ENCODE data around the gene KDM5B.
"Not testable (repeated sequence)": the region's sequence is repeated elsewhere in the genome, so short reads cannot be mapped to it uniquely, and the experiment has no call there.

The KDM5B gene

DNA sequence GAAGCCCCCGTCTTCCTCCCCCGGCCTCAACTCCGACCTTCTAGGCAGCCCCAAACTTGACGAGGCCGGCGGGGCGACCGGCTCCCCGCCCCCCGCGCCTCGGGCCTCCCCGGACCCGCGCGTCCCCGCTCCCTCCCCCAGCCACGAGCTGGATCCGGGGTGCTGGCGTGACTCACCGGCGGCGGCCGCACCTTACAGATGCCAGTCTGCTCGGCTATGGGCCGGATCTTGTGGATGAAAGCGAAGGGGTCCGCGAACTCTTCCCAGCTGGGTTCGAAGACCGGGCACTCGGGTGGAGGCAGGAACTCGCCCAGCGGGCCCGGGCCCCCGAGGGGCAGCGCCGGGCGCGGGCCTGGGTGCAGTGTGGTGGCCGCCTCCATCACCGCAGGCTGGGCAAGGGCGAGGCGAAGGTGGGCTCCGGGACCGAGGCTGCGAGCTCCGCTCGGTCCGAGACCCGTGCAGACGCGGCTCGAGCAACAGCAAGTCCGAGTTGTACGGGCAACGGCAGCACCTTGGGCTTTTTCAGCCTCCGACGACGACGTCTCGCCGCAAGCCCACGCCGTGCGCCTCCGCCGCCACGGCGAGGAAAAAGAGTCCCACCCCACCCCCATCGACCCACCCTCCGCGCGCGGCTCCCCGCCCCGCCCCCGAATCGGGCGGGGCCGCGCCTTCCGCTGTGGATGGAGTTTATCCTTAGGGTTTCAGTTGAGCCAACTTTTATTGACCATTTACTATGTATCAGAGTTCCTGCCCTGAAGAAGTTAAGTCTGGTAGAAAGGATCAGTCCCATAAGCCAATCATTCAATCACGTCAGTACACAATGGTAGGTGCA lies at the start of gene KDM5B:
Gene KDM5B (minus strand): TSS at position 496 of the 832 bp plus-strand sequence. CDS start 116 bp downstream, at position 380.
- peak; percentile 63 for DNase-seq

DNA sequence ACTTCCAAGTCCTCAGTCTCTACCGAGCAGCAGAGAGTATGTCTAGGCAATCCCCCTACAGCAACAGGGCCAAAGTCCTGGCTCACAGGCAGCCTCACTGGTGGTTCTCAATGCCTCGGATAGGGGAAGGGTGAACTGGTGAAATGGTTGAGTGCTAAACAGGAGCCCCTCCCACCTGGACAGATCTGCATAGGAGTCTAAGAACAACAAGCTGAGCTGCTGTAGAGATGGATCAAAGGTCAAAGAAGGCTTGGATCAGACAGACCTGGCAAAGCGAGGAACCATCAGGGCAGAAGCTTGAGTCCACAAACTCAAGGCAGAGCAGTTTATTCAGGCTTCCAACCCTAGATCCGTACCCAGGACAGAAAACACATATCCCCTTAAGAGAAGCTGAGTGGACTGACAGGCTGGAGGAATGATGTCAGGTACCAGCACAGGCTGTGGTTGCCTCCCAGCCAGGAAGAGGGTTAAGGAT lies 49.0 kb upstream of the KDM5B start:
- no peak for DNase-seq

DNA sequence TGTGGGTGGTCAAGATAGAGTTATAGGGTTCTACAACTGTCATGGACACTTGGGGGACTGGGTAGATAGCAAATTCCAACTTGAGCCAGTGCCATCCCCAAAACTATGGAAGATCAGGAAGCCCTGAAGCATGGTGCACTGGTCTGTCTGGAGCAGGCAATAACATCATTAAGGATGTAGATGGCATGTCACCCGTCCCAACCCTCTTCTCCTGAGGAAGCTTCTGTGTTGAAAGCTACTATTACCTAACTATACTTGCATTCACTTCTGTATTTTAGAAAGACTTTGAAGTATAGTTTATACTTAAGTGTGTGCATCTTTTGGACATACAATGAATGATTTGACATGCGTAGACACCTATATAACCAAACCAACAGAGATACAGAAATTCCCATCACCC lies 47.8 kb upstream of the KDM5B start:
- DNase-seq, result no peak

DNA sequence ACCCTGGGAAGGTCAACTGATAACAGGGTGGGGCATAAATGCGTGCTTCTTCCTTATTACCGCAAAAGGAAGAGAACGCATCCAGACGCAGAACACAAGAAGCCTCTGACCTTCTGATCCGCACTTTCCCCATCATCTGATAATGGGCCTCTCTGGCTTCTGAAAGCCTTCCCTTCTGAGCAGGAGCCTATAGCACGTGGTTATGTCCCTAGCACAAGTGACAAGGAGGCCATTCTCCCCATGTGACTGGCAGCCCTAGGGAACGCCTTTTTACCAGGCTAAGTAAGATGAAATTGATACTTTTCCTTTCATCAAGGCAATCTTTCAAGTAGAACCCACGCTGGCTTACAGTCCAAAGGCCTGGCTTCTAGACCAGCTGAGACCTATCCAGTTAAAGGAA lies 46.6 kb upstream of the KDM5B start:
- no peak for DNase-seq

DNA sequence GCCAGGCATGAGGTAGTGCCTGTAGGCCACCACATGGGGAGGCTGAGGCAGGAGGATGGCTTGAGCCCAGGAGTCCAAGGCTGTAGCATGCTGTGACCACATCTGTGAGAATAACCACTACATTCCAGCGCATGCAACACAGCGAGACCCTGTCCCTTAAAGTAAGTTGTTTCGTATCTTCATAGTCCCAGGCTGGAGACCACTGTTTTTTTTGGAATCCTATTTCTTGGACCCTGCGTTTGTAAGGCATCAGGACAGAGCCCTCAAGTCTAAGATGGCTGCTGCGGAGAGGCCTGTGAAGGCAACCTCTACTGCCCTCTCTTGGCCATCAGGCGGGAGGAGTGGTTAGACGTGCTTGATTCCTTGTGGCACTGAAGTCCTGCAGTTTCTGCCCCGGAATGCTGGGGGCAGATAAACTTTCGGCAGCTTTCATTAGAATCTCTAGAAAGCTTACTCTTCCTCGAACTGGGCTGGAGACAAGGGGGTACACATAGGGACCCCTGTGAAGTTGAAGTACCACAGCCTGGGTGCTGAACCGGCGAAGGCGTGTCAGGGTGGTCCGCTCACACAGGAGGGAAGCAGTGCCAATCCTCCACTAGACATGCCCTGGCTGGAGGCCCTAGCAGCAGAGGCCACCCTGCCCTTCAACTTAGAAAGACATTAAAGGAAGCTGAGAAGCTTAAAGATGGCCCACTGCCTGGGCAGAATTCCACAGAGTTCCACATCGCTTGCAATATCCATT lies 44.1 kb upstream of the KDM5B start:
- peak; percentile 56 for DNase-seq

DNA sequence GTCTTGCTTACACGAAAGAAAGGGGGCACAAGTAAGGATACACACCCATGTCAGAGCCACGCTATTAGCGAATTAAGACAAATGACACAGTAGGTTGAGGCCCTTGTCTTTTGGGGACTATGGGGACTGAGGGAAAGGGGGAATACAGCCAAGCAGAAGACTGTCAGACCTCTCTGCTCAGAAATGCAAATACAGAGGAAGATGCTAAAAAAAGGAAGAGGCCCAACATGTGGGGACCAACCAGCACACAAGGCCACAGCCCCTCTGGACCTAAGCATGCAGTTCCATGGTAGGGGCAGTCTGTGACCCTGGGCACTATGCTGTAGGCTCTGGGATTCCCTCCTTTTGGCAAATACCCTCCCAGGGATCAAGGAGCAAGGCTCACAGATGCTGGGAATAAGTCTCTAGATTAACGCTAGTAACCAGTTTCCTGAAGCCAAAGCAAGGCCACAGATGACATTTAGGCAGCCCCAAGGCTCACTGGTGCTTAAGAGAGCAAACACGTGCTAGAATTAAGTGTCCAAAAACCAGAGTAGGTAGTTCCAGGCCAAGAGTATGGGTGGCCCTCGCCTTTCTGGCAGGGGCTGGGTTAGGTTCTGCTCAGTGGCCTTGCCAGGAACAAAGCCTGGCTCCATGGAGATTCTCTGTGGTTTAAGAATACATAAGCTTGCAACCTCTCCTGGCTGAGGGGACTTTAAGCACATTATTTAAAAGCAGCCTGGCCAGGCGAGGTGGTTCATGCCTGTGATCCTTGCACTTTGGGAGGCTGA lies 42.6 kb upstream of the KDM5B start:
- DNase-seq, result no peak

DNA sequence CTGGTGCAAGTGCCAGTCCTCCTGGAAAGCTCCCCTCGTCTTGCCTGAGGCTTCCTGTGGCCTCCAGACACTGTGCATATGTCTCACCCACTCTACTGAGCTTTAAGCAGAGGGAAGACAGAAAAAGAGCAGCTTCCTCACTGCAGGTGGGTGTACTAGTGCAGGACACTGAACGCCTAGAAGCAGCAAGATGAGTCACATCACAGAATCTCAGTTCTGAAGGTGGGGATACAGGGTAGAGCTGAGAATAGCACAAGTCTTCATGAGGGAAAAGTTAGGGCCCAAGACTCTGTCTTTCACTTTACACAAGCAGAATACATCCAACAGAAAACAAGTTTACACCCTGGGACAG lies 39.9 kb upstream of the KDM5B start:
- DNase-seq, result no peak

DNA sequence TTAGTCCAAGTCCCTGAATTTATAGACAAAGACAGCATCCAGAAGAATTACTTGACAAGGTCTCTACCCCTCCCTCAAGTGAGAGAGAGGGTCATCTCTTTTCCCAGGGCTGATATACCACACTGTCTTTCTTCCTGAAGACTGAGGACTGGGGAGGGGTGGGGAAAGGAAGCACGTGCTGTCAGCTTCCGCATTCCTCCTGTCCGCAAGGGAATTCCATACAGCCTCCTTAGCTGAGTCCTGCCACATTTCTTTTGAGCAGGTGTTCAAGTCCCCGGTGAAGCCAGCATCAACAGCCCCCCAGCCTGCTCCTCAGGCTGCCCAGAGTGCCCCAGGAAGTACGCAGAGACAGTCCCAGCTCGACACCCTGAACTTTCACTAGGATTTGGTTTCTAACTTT lies 36.7 kb upstream of the KDM5B start:
- DNase-seq, result no peak

DNA sequence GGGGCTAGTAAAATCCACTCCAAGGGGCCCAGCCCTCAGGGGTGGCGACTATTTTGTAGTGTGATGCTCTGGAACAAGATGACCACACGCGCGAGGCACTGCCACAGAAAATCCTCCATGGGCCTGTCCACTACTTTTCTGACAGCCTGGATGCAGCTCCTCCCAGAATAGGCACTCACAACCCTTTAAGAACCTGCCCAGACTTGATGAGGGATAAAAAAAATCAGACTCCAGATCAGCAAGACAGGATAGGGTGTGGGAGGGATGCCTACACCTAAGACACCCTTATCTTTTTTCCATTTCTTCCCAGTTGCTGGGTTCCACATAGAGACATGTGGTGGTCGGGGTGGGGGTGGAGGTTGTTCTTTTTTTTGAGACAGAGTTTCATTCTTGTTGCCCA lies 36.0 kb upstream of the KDM5B start:
- DNase-seq, result no peak

DNA sequence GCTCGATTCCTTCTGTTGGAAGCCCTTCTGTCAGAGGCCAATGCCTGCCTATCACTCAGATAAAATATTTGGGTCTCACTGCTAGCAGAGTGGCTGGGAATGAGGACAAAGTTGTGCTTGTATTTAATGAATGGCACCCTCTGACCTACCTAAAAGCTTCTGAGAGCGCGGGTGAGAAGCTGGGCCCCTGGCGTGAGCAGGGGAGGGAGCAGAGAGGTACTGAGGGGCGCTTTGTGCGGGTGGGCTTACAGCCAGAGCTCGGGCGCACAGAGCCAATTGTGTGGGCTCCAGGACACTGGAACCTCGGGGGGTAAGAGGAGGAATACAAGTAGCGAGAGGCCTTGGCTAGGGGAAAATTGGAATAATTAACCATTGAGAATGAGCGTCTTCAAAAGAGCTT lies 34.9 kb upstream of the KDM5B start:
- DNase-seq, result no peak

DNA sequence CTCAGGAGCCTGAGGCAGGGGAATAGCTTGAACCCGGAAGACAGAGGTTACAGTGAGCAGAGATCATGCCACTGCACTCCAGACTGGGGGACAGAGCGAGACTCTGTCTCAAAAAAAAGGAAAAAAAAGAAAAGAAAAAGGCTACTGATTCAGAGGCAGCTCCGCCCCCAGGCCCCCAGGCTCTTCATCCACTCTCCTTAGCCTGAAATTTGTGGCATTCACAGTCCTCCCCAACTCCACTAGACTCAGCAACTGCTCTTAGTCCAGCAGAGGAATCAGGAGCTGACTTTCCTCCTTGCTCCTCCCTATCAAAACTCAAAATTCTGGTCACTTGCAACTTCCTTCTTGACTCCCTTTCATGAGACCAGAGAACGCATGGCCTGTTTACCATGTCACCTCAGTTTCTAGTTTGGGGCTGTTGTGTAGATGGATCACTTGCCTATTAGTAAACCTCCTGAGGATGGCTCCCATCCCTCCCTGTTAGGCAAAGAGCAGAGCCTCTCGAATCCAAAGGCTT lies 29.6 kb upstream of the KDM5B start:
- DNase-seq, result no peak

DNA sequence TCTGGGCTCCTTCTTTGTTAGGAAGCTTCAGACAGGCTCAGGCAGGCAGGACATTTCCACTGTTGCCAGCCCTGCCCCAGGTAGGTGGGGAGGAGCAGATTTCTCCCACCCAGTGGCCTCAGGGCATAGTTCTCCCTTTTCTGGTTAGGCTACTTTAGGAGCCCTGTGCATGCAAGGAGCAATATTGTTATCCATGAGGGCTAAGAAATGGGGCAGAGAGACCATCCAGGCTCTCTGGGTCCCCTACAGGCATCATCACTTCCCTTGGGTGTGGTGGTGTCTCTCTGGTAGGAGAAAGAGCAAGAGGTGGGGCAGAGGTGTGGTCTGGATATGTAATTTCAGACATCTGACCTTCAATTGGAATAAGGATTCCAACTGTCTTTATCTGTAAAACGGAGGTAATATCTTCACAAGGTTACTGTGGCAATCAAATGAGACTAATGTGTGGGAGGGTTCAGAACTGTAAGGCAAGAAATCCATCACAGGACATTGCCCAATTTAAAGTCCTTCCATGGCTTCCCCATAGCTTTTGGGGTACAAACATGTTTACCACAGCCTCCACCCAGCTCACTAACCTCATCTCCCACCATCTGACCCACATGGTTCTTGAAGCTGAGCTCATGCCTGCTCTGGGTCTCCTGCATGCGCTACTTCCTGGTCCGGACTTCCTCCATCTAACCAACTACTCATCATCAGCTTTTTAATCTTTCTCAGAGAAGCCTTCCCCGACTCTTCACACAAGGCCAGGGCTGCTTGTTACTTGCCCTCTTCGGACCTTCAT lies 28.6 kb upstream of the KDM5B start:
- peak; percentile 14 for DNase-seq

DNA sequence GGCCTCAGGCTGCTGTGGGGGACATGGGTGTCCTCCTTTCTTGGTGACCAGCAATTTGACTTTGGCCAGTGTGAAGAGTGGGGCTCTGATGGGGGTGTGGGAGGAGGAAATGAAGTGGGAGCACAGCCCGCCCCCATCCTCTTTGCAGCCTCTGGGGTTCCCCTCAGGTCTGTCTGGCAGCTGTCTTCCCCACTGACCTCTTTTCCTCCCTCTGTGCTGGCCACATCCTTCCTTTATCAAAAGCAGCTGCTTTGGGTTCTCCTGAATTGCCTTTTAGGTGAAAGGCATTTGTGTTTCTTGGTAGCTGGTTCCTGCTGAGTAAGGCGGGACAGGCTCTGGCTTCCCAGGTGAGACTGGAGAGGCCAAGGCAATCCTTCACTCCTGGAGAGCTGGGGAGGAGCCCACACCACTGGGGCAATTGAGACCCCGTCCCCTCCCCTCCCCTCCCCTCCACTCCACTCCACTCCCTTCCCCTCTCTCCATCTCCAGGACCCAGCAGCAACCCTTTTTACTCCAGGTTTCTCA lies 27.4 kb upstream of the KDM5B start:
- peak; percentile 59 for DNase-seq

DNA sequence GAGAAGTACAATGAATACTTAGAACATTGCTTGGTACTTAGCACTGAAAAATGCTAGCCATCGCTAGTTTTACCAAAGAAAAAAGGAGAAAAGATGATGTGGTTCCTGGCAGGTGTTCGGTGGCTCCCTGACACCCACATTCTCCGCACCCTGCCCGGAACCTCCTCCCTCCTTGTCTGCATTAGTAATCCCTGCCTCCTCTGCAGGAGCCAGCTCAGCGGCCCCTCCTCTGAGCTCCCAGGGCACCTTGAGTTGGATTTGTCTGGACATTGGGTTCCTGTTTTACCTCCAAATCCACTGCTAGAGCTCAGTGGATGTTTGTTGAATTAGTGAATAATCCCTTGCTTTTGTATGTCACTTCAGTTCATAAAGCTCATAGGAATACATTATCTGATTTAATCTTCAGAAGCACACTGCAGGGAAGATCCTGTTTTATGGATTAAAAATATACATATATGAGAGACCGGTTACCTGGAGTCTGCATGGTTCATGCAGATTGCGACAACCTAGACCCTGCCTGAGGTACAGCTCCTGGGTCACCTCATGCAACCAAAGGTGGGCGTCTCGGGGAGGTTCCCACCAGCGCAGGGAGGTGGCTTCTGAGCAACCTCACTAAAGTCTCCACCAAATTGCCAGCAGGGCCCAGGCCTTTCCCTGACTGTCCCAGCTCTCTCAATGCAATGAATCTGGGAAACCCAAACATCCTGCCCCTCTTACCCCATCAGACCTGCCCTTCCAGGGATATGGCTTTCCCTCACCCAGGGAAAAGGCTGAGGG lies 26.7 kb upstream of the KDM5B start:
- peak; percentile 24 for DNase-seq

DNA sequence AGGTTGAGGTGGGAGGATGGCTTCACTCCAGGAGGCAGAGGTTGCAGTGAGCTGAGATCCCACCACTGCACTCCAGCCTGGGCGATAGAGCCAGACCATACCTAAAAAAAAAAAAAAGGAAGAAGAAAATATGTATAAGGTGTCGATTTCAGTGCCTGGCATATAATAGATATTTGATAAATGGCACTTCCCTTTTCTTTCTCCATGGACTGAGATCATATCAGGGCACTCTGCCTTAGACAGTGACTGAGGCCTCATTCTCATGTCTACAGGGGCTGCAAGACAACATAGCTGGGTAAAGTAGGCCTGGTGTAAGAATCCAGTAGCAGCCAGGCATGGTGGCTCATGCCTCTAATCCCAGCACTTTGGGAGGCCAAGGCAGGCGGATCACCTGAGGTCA lies 23.7 kb upstream of the KDM5B start:
- DNase-seq, result no peak

DNA sequence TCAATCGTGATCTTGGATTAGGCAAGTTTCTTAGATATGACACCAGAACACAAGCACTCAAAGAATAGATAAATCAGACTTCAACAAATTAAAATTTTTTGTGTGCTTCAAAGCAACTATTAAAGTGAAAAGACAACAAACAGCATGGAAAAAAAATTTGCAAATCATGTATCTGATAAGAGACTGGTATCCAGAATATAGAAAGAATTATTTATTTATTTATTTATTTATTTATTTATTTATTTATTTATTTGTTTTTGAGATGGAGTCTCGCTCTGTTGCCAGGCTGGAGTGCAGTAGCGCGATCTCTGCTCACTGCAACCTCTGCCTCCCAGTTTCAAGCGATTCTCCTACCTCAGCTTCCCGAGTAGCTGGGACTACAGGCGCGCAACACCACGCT lies 21.0 kb upstream of the KDM5B start:
- DNase-seq, result not testable (repeated sequence)

DNA sequence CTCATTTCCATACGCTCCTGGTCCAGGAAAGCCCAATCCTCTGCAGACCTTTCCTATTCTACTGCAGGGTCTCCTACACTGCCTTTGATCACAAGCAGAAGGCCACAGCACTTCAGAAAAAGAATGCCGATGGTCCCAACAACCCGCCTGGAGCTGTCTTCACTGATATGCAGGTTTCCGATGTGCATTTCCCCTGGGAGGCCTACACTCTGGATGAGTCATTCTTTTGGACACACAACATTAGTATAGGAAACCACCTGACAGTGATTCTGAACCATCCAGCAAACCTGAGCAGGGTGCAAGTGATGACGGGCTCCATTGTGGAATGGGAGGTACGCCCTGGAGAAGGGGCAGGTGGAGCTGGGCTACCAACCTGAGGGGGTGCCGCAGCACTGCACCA lies 17.5 kb upstream of the KDM5B start:
- no peak for DNase-seq

DNA sequence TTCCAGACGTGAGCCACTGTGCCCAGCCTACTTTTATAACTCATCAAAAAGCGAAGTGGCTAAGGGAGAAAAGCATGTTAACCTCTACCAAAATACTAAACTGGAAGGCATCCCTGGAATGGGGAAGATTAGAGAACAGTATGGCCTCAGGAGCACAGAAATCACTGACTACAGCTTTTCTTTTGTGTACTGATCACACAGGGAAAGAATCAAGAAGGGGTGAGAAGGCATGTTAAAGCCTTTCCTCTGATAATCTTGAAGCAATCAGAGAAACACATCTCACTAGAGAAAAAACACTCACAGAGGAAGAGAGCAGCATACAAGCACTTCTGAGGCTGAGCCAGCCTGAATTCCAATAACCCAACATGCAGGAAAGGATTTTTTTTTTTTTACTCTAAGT lies 13.2 kb upstream of the KDM5B start:
- DNase-seq, result no peak

DNA sequence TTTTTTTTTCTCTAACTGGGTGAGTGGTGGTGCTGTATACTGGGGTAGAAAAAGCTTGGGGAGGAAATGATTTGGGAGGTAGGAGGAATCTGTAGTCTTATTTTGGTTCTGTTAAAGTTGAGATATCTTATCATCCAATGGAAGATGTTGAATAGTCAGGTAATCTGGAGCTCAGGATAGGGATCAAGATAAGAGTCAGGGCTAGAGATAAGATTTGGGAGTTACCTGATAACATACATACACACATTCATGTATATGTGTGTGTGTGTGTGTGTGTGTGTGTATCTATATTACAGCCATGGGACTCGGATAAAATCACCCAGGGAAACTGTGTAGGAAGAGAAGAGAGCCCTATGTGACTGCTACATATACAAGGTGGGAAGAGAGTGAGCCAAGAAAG lies 10.6 kb upstream of the KDM5B start:
- no peak for DNase-seq

DNA sequence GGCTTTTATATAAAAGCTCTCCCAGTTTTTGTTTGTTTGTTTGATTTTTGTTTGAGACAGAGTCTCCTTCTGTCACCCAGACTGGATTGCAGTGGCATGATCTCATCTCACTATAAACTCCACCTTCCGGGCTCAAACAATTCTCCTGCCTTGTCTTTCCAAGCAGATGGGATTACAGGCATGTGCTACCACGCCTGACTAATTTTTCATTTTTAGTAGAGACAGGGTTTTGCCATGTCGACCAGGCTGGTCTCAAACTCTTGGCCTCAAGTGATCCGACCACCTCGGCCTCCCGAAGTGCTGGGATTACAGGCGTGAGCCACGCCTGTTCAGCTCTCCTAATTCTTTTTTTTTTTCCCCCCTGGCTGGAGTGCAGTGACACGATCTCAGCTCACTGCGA lies 6.9 kb upstream of the KDM5B start:
- DNase-seq, result no peak

Data from activated CD4-positive, alpha-beta T cell treated with anti-CD3 and anti-CD28 coated beads, Interleukin-2, amount 50 U/mL, for 16 hours (primary cell).